HepG2 (cell line): ENCODE results near the gene MAPK1. TPM values are rescaled to one million over a fixed set of nuclear protein-coding genes. Genes with fewer than 3 reads are reported as not detected.

ENCODE experiments used
- ATAC-seq: fragments of 200-7000 bp; cut with Tn5 transposase; 3 replicates; pipeline ENCODE4 v1.9.1; 2020; ENCODE audit warnings: mild to moderate bottlenecking, moderate library complexity
- BruUV-seq: library from RNA; stranded (reverse); fragments of 400-500 nt; replicated peaks from 2 replicates; lab custom pipeline; 2021; lab: Mats Ljungman, UMichigan
- CTCF ChIA-PET: fragments of 300-600 bp; formaldehyde crosslinking; extraction: SDS; loops from one replicate; lab custom pipeline; 2021; ENCODE audit warnings: low total read pairs, inconsistent platforms, low intra/inter-chr PET ratio; lab: Yijun Ruan, JAX
- POLR2A ChIA-PET: fragments of 350-600 bp; sonication (Branson Sonifier 250); formaldehyde crosslinking; loops from one replicate; lab custom pipeline; 2020; ENCODE audit warnings: antibody characterized with exemption, inconsistent platforms; lab: Yijun Ruan, JAX
- DNase-seq: peaks from one replicate; pipeline ENCODE4 v3.0.0-alpha.2; 2015; ENCODE audit warnings: low spot score
- FAIRE-seq: peaks from 3 replicates; lab custom pipeline; 2011; peaks lifted over from hg19 to GRCh38; lab: Jason Lieb, UNC
- H2AFZ ChIP-seq: one replicate; pipeline ENCODE4 v1.6.1; 2011; ENCODE audit warnings: low read length, inconsistent platforms
- H3K27ac ChIP-seq: fragments of 300-600 bp; 3 replicates; pipeline ENCODE4 v1.8.0; 2011; ENCODE audit warnings: mixed run types, mild to moderate bottlenecking, mixed read lengths, low read length, inconsistent platforms; ENCODE audit not compliant: insufficient read depth; ENCODE audit errors: extremely low read length
- H3K27me3 ChIP-seq, 2 experiments: fragments of 200-600 bp in 1 of 2; 2 replicates in 1 of 2; 3 replicates in 1 of 2; pipeline versions ENCODE4 v1.6.0 to v1.8.0; 2011; ENCODE audit warnings: low read length in 2 of 2, mild to moderate bottlenecking in 2 of 2, moderate library complexity in 2 of 2, inconsistent platforms in 1 of 2; ENCODE audit not compliant: insufficient read depth in 2 of 2, control insufficient read depth in 1 of 2
- H3K36me3 ChIP-seq, 2 experiments: fragments of 200-600 bp in 1 of 2; replicated peaks in 1 of 2; 2 replicates in 1 of 2; 3 replicates in 1 of 2; pipeline versions ENCODE4 v1.5.1 to v1.8.0; 2011; ENCODE audit warnings: low read length in 2 of 2, inconsistent platforms in 1 of 2; ENCODE audit not compliant: insufficient read depth in 2 of 2, control insufficient read depth in 1 of 2
- H3K4me1 ChIP-seq: 2 replicates; pipeline ENCODE4 v1.5.1; 2012; ENCODE audit warnings: low read length, inconsistent platforms; ENCODE audit not compliant: insufficient read depth
- H3K4me2 ChIP-seq: 2 replicates; pipeline ENCODE4 v1.6.0; 2011; ENCODE audit warnings: low read depth, low read length, inconsistent platforms
- H3K4me3 ChIP-seq, 3 experiments: fragments of 200-600 bp in 1 of 3; sonication (generic), shearing (Covaris generic) in 1 of 3; replicated peaks in 1 of 3; 2 replicates each; pipeline ENCODE4 v1.5.1; 2011 to 2016; ENCODE audit warnings: low read length in 3 of 3, inconsistent platforms in 2 of 3, low read depth in 2 of 3, mild to moderate bottlenecking in 2 of 3, control low read depth in 1 of 3, mixed read lengths in 1 of 3; ENCODE audit not compliant: insufficient read depth in 1 of 3
- H3K79me2 ChIP-seq: one replicate; pipeline ENCODE4 v1.6.1; 2011; ENCODE audit warnings: low read length, inconsistent platforms; ENCODE audit not compliant: insufficient read depth
- H3K9ac ChIP-seq: 2 replicates; pipeline ENCODE4 v1.6.0; 2011; ENCODE audit warnings: mild to moderate bottlenecking, low read depth, low read length, inconsistent platforms; ENCODE audit not compliant: insufficient read depth
- H3K9me3 ChIP-seq: 2 replicates; pipeline ENCODE4 v1.5.1; 2012; ENCODE audit warnings: mild to moderate bottlenecking, low read length
- H4K20me1 ChIP-seq: 2 replicates; pipeline ENCODE4 v1.6.0; 2011; ENCODE audit warnings: inconsistent platforms, mild to moderate bottlenecking, low read length, moderate library complexity; ENCODE audit not compliant: insufficient read depth
- KIAA2018 ChIP-seq: sonication (generic); formaldehyde crosslinking; IDR thresholded peaks from 2 replicates; pipeline ENCODE4 v1.5.0; 2020; ENCODE audit warnings: mild to moderate bottlenecking, missing genetic modification reagents, borderline replicate concordance
- MEIS1 ChIP-seq: sonication (generic); formaldehyde crosslinking; IDR thresholded peaks from 2 replicates; pipeline ENCODE4 v1.9.0; 2021; ENCODE audit warnings: mild to moderate bottlenecking, missing genetic modification reagents, moderate library complexity, borderline replicate concordance
- RELA ChIP-seq: sonication (generic); formaldehyde crosslinking; IDR thresholded peaks from 2 replicates; pipeline ENCODE4 v1.4.0; 2020; ENCODE audit warnings: missing genetic modification reagents
- YY1 ChIP-seq: IDR thresholded peaks from 2 replicates; pipeline ENCODE4 v1.6.1; 2011; ENCODE audit warnings: low read length, low read depth, moderate library complexity, mild to moderate bottlenecking; ENCODE audit not compliant: insufficient read depth, insufficient replicate concordance
- ZNF546 ChIP-seq: sonication (generic); formaldehyde crosslinking; conservative IDR thresholded peaks from 2 replicates; pipeline ENCODE4 v1.8.1; 2023; ENCODE audit warnings: mild to moderate bottlenecking, missing genetic modification reagents
- ZNF816 ChIP-seq: sonication (generic); formaldehyde crosslinking; IDR thresholded peaks from 2 replicates; pipeline ENCODE4 v1.8.0; 2022; ENCODE audit warnings: missing genetic modification reagents, mild to moderate bottlenecking, borderline replicate concordance
- WGBS: methylation state at CpG from one replicate; pipeline ENCODE4 v1.1.6; 2017; ENCODE audit warnings: low lambda C conversion rate; 5-methylcytosine and 5-hydroxymethylcytosine counted together
- in situ Hi-C: cut with HindIII; loops from 2 replicates; pipeline ENCODE4 v1.10.0; 2017; ENCODE audit warnings: low pct_unique_long_range_greater_than_20kb; ENCODE audit not compliant: extremely low pct_ligation_motif_present
- intact Hi-C: fragments of 100-400 bp; cut with micrococcal nuclease; formaldehyde crosslinking; loops from one replicate; pipeline ENCODE4 v1.10.0; 2022; ENCODE audit not compliant: unreplicated experiment
- polyA plus RNA-seq, 8 experiments: library from polyadenylated mRNA; depleted of rRNA in 3 of 8; stranded (reverse) in 7 of 8; unstranded in 1 of 8; fragments of >200 nt; fragmentation: Illumina TruSeq in 4 of 8; extraction: Trizol in 4 of 8; gene quantifications; 2 replicates each; pipeline versions ENCODE4 v1.2.1 to v1.2.3, GENCODE V29; 2011 to 2016; ENCODE audit warnings: low read depth in 4 of 8, missing spikeins in 1 of 8, mixed read lengths in 1 of 8; ENCODE audit not compliant: insufficient read depth in 1 of 8
- total RNA-seq, 5 experiments: library from RNA; depleted of rRNA; stranded (reverse); fragments of >200 nt; fragmentation: Illumina TruSeq; extraction: Trizol; gene quantifications; 2 replicates each; pipeline ENCODE4 v1.2.3, GENCODE V29; 2016; ENCODE audit warnings: low read depth in 1 of 5

The MAPK1 gene
- total and polyA plus RNA-seq, 2 of the 13 experiments (the other 11 are each of a cell fraction or from before 2014, with no cell fraction given), result 107 to 114 TPM

GRCh38 chr22:21713428-21714058 is 153.9 kb downstream of the MAPK1 start:
- in situ Hi-C loops (loop anchor here (5.0 to 10.0 kb wide), 2 partner anchors 49 to 234 kb away; partner anchors contain the start of gene PPIL2), intact Hi-C loops (loop anchor here (1.0 to 2.0 kb wide), 2 partner anchors 225 to 239 kb away; partner anchors contain the start of gene PPM1F)
- CTCF ChIA-PET, result interaction anchor here (1.7 to 2.9 kb wide), 3 partner anchors 13 to 239 kb away, joined by 5 to 15 read pairs (median 15); partner anchors contain the start of gene PPM1F
- BruUV-seq, result no TSS peak
- Histone ChIP-seq H3K9me3 (no peaks in the 10 kb centered on the region), H3K27me3 (peaks cover 2 to 20% of the 10 kb centered on the region in 2 experiments; a peak in 3 of 5 replicates), H3K9ac (no peak overlapping the region), H3K4me2 (peak overlapping the region; percentile 74), H3K4me3 (no peak overlapping the region), H4K20me1 (no peaks in the 10 kb centered on the region), H2AFZ (no peak overlapping the region), H3K4me1 (peaks cover 38% of the 10 kb centered on the region), H3K79me2 (no peaks in the 10 kb centered on the region), H3K27ac (no peak overlapping the region), H3K36me3 (no peaks in the 10 kb centered on the region)
- ATAC-seq (no peak), DNase-seq (no peak), FAIRE-seq (no peak)
- TF ChIP-seq MEIS1 (CRISPR knock-in tag), result no peak
- TF ChIP-seq YY1, result peak; percentile 1
- POLR2A ChIA-PET, result no interaction called here
- WGBS, result 59% methylated on average over 8 of the region's 9 CpGs

GRCh38 chr22:21712751-21713427 is 154.6 kb downstream of the MAPK1 start:
- in situ Hi-C loops (loop anchor here (5.0 to 10.0 kb wide), 2 partner anchors 48 to 234 kb away; partner anchors contain the start of gene PPIL2), intact Hi-C loops (loop anchor here (1.0 to 2.0 kb wide), 2 partner anchors 225 to 240 kb away; partner anchors contain the start of gene PPM1F)
- no TSS peak for BruUV-seq
- Histone ChIP-seq H3K27ac (no peak overlapping the region), H3K9me3 (no peaks in the 10 kb centered on the region), H4K20me1 (no peaks in the 10 kb centered on the region), H3K27me3 (peaks cover 2 to 20% of the 10 kb centered on the region in 2 experiments; a peak in 3 of 5 replicates), H3K4me1 (peaks cover 42% of the 10 kb centered on the region), H3K36me3 (no peaks in the 10 kb centered on the region), H3K79me2 (no peaks in the 10 kb centered on the region), H3K4me3 (peak overlapping the region in 1 of 3 experiments; percentile 26; a peak in 1 of 6 replicates), H3K4me2 (peak overlapping the region; percentile 74), H2AFZ (no peak overlapping the region), H3K9ac (no peak overlapping the region)
- DNase-seq (peak; percentile 77), FAIRE-seq (peak; percentile 93), ATAC-seq (peak; percentile 92)
- ChIA-PET POLR2A (no interaction called here), CTCF (interaction anchor here (1.7 to 2.9 kb wide), 3 partner anchors 14 to 239 kb away, joined by 5 to 15 read pairs (median 15); partner anchors contain the start of gene PPM1F)
- 2% methylated on average over 14 of the region's 14 CpGs for WGBS
- TF ChIP-seq RELA (CRISPR knock-in tag), result no peak
- no peak for TF ChIP-seq ZNF546 (CRISPR knock-in tag)
- no peak for TF ChIP-seq ZNF816 (CRISPR knock-in tag)
- TF ChIP-seq KIAA2018, result no peak
